Small intestine (tissue), 7 donors: ENCODE data around the gene ZNF337. TPM values are rescaled to one million over a fixed set of nuclear protein-coding genes. Genes with fewer than 3 reads are reported as not detected.
"Not testable (repeated sequence)": the region's sequence is repeated elsewhere in the genome, so short reads cannot be mapped to it uniquely, and the experiment has no call there.

Experiments used
- DNase-seq, 2 donors: peaks; one replicate each; pipeline versions ENCODE4 v3.0.0 to v3.0.0-alpha.2; 2013
- FAIRE-seq: peaks from 2 replicates; lab custom pipeline; 2012; peaks lifted over from hg19 to GRCh38; lab: Jason Lieb, UNC
- H3K27ac ChIP-seq, 3 donors: one replicate each; pipeline ENCODE4 v1.5.1; 2013; ENCODE audit warnings: low read length in 2 of 3, mild to moderate bottlenecking in 2 of 3, control low read depth in 1 of 3, inconsistent platforms in 1 of 3, low read depth in 1 of 3, moderate library complexity in 1 of 3
- H3K27me3 ChIP-seq, 3 donors: one replicate each; pipeline ENCODE4 v1.6.1; 2013; ENCODE audit warnings: low read length in 3 of 3, inconsistent platforms in 1 of 3; ENCODE audit not compliant: control insufficient read depth in 3 of 3, insufficient read depth in 3 of 3
- H3K36me3 ChIP-seq, 3 donors: one replicate each; pipeline ENCODE4 v1.6.1; 2013; ENCODE audit warnings: low read length in 3 of 3, inconsistent platforms in 1 of 3, low read depth in 1 of 3, mild to moderate bottlenecking in 1 of 3, moderate library complexity in 1 of 3; ENCODE audit not compliant: control insufficient read depth in 3 of 3, insufficient read depth in 2 of 3
- H3K4me1 ChIP-seq, 3 donors: one replicate each; pipeline ENCODE4 v1.6.1; 2013; ENCODE audit warnings: low read length in 2 of 3, inconsistent platforms in 1 of 3, low read depth in 1 of 3, mild to moderate bottlenecking in 1 of 3, moderate library complexity in 1 of 3; ENCODE audit not compliant: control insufficient read depth in 3 of 3, insufficient read depth in 2 of 3
- H3K4me3 ChIP-seq, 3 donors: one replicate each; pipeline ENCODE4 v1.5.1; 2013; ENCODE audit warnings: low read length in 3 of 3, control low read depth in 1 of 3, inconsistent platforms in 1 of 3, low read depth in 1 of 3, mild to moderate bottlenecking in 1 of 3, moderate library complexity in 1 of 3
- H3K9me3 ChIP-seq, 2 donors: one replicate each; pipeline ENCODE4 v1.6.1; 2013; ENCODE audit warnings: low read depth in 1 of 2, low read length in 1 of 2; ENCODE audit not compliant: control insufficient read depth in 2 of 2, insufficient read depth in 1 of 2
- WGBS, 3 donors: extraction: QIAGEN DNeasy Blood & Tissue Kit; methylation state at CpG; one replicate each; pipeline ENCODE4 v1.1.7; 2013; 5-methylcytosine and 5-hydroxymethylcytosine counted together
- polyA plus RNA-seq, 4 donors: library from polyadenylated mRNA; stranded (reverse) in 3 of 4; unstranded in 1 of 4; fragments of 200-250 nt in 3 of 4; fragments of 120-200 nt in 1 of 4; gene quantifications; one replicate each; pipeline versions ENCODE4 v1.2.1 to v1.2.3, GENCODE V29; 2013
- donor health status: healthy with polysubstance abuse.
- donor health status: control.
- donor health status: control.
- donor health status: Bipolar disorder and iron deficiency.
- donor health status: healthy.

ZNF337 gene
- polyA plus RNA-seq, 4 donors = 3.8 to 25.4 (median 6.6) TPM

DNA sequence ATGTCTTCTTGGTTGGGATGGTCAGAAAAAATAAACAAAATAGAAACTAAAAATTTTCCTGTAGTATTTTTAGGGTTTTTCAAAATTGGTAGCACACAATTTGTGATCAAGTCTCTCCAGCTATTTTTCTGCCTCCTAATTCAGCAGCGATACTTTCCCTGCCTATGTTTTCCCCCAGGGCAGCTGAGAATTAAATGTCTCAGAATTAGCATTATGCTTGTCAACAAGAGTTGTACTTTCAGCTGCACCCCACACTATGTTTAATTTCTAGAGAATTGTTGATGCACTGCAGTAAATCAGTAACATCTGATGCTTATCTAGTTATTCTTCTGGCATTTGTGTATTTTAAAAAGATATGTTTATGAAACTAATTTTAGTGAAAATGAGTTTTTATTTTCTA is 34.2 kb upstream of the ZNF337 start:
- WGBS, 3 donors = 78 to 94% (median 83%) methylated on average over 1 of the region's 1 CpG
- no peaks in the 10 kb centered on the region for H3K36me3 ChIP-seq
- no peak overlapping the region for H3K27ac ChIP-seq
- no peaks in the 10 kb centered on the region for H3K27me3 ChIP-seq
- H3K9me3 ChIP-seq = peaks cover 0 to 9% of the 10 kb centered on the region in 2 donors
- no peaks in the 10 kb centered on the region for H3K4me1 ChIP-seq
- FAIRE-seq (no peak), DNase-seq (no peak)
- H3K4me3 ChIP-seq = no peak overlapping the region

DNA sequence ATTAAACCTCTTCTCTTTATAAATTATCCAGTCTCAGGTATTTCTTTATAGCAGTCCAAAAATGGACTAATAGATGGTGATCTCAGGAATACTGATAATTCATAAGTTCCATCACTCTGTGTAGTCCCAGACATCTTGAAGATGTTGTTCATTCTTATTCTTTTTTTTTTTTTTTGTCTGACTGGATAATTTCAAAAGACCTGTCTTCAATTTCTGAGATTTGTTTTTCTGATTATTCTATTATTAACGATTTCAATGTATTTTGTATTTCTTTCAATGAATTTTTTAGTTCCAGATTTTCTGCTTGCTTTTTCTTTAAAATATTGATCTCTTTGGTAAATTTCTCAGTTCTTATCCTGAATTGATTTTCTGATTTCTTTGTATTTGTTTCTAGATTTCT is 29.7 kb upstream of the ZNF337 start:
- Histone ChIP-seq H3K36me3 (no peaks in the 10 kb centered on the region), H3K27me3 (no peaks in the 10 kb centered on the region), H3K9me3 (peaks cover 0 to 10% of the 10 kb centered on the region in 2 donors), H3K4me1 (no peaks in the 10 kb centered on the region), H3K27ac (no peak overlapping the region), H3K4me3 (no peak overlapping the region)
- no peak for FAIRE-seq
- 82 to 95% (median 91%) methylated on average over 1 of the region's 1 CpG for WGBS, 3 donors
- no peak for DNase-seq

DNA sequence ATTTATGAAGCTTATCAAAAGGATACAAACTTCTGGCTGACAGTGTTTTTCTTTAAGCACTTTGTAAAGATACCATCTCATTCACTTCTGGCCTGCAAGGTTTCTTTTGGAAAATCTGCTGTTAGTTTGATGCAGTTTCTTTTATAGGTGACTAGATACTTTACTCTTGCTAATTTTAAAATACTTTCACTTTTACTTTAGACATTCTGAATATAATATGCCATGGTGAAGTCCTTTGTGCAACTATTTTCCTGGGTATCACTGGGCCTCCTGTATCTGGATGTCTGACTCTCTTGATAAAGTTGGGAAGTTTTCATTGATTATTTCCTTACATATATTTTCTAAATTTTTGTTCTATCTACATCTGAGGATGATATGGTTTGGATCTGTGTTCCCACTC is 29.0 kb upstream of the ZNF337 start:
- no peaks in the 10 kb centered on the region for H3K36me3 ChIP-seq
- no peak overlapping the region for H3K4me3 ChIP-seq
- H3K27me3 ChIP-seq = no peaks in the 10 kb centered on the region
- H3K9me3 ChIP-seq = peaks cover 0 to 10% of the 10 kb centered on the region in 2 donors
- no peak overlapping the region for H3K27ac ChIP-seq
- DNase-seq (no peak), FAIRE-seq (no peak)
- no peaks in the 10 kb centered on the region for H3K4me1 ChIP-seq

DNA sequence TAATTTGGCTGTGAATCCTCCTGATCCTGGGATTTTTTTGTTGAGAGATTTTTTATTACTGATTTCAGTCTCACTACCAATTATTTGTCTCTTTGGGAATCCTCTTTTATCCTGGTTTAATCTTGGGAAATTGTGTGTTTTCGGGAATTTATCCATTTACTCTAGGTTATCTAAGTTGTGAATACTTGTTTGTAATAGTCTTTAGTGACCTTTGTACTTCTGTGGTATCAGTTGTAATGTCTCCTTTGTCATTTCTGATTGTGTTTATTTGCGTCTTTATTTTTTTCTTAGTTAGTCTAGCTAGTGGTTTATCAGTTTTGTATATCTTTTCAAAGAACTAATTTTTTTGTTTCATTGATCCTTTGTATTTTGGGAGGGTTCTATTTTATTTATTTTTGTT is 27.3 kb upstream of the ZNF337 start:
- H3K4me1 ChIP-seq = no peaks in the 10 kb centered on the region
- no peak overlapping the region for H3K27ac ChIP-seq
- no peak for FAIRE-seq
- no peak for DNase-seq
- no peaks in the 10 kb centered on the region for H3K36me3 ChIP-seq
- H3K4me3 ChIP-seq = no peak overlapping the region
- peaks cover 0 to 10% of the 10 kb centered on the region in 2 donors for H3K9me3 ChIP-seq
- H3K27me3 ChIP-seq = no peaks in the 10 kb centered on the region
- WGBS, 3 donors = 49 to 80% (median 72%) methylated on average over 2 of the region's 2 CpGs

DNA sequence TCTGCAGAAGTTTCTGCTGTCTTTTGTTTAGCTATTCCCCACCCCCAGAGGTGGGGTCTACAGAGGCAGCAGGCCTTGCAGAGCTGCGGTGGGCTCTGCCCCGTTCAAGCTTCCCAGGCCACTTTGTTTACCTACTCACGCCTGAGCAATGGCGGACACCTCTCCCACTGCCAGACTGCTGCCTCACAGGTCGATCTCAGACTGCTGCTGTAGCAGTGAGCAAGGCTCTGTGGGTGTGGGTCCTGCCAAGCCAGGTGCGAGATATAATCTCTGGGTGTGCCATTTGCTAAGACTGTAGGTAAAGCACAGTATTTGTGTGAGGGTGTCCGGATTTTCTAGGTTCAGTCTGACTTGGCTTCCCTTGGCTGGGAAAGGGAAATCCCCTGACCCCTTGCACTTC is 23.6 kb upstream of the ZNF337 start:
- Histone ChIP-seq H3K4me1 (no peaks in the 10 kb centered on the region), H3K27ac (no peak overlapping the region), H3K9me3 (no peaks in the 10 kb centered on the region), H3K27me3 (no peaks in the 10 kb centered on the region), H3K36me3 (no peaks in the 10 kb centered on the region), H3K4me3 (no peak overlapping the region)
- 87 to 95% (median 88%) methylated on average over 7 of the region's 7 CpGs for WGBS, 3 donors
- DNase-seq (no peak), FAIRE-seq (no peak)

DNA sequence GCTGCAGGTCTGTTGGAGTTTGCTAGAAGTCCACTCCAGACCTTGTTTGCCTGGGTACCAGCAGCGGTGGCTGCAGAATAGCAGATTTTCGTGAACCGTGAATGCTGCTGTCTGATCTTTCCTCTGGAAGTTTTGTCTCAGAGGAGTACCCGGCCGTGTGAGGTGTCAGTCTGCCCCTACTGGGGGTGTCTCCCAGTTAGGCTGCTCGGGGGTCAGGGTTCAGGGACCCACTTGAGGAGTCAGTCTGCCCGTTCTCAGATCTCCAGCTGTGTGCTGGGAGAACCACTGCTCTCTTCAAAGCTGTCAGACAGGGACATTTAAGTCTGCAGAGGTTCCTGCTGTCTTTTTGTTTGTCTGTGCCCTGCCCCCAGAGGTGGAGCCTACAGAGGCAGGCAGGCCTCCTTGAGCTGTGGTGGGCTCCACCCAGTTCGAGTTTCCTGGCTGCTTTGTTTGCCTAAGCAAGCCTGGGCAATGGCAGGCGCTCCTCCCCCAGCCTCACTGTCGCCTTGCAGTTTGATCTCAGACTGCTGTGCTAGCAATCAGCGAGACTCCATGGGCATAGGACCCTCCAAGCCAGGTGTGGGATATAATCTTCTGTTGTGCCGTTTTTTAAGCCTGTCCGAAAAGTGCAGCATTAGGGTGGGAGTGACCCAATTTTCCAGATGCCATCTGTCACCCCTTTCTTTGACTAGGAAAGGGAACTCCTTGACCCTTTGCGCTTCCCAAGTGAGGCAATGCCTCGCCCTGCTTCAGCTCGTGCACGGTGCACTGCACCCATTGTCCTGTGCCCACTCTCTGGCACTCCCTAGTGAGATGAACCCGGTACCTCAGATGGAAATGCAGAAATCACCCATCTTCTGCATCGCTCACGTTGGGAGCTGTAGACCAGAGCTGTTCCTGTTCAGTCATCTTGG is 22.5 kb upstream of the ZNF337 start:
- not testable (repeated sequence) for H3K4me3 ChIP-seq, H3K27ac ChIP-seq, H3K36me3 ChIP-seq, H3K9me3 ChIP-seq, H3K4me1 ChIP-seq, H3K27me3 ChIP-seq, FAIRE-seq, DNase-seq
- WGBS, 3 donors = 67 to 78% (median 72%) methylated on average over 20 of the region's 20 CpGs

- FAIRE-seq (no peak), DNase-seq (no peak)
- H3K9me3 ChIP-seq = no peaks in the 10 kb centered on the region
- H3K4me3 ChIP-seq = no peak overlapping the region
- peaks cover 0 to 3% (median 0%) of the 10 kb centered on the region in 3 donors for H3K4me1 ChIP-seq
- H3K27ac ChIP-seq = no peak overlapping the region
- no peaks in the 10 kb centered on the region for H3K27me3 ChIP-seq
- no peaks in the 10 kb centered on the region for H3K36me3 ChIP-seq
These were observed 11.0 kb upstream of the ZNF337 start for GRCh38 chr20:25707695-25708094.

DNA sequence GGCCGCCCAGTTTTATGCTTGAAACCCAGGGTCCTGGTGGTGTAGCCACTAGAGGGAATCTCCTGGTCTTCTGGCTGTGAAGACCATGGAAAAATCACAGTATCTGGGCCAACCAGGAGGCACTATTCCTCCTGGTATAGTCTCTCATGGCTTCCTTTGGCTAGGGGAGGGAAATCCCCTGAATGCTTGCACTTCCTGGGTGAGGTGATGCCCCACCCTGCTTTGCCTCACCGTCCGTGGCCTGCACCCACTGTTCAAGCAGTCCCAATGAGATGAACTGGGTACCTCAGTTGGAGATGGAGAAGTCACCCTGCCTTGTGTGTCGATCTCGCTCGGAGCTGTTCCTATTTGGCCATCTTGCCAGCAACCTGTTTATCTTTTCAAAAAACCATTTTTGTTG is 10.1 kb upstream of the ZNF337 start:
- Histone ChIP-seq H3K36me3 (no peaks in the 10 kb centered on the region), H3K27me3 (no peaks in the 10 kb centered on the region), H3K27ac (no peak overlapping the region), H3K9me3 (no peaks in the 10 kb centered on the region), H3K4me3 (no peak overlapping the region), H3K4me1 (peaks cover 0 to 3% (median 0%) of the 10 kb centered on the region in 3 donors)
- DNase-seq (no peak), FAIRE-seq (no peak)
- 75 to 79% (median 78%) methylated on average over 6 of the region's 6 CpGs for WGBS, 3 donors
